NB4 (cell line): ENCODE data around the gene BLOC1S6.

Experiments
- DNase-seq: peaks from one replicate; pipeline ENCODE4 v3.0.0; 2010; ENCODE audit warnings: low read depth
- H3K4me3 ChIP-seq: one replicate; pipeline ENCODE4 v1.5.1; 2011; ENCODE audit warnings: mild to moderate bottlenecking, low read depth, low read length, moderate library complexity
- MYC ChIP-seq: IDR thresholded peaks from 2 replicates; pipeline ENCODE4 v1.6.1; 2011; ENCODE audit warnings: low read depth, low read length
- POLR2A ChIP-seq: IDR thresholded peaks from 2 replicates; pipeline ENCODE4 v1.6.1; 2011; ENCODE audit warnings: mild to moderate bottlenecking; ENCODE audit not compliant: insufficient read length; ENCODE audit errors: extremely low read depth
- TF ChIP-seq, protein P1 (sequence below): IDR thresholded peaks from one replicate; pipeline ENCODE4 v1.5.1; 2012; ENCODE audit warnings: low read depth, low read length
- TF ChIP-seq, protein P2 (sequence below): IDR thresholded peaks from 2 replicates; pipeline ENCODE4 v1.6.1; 2011; ENCODE audit warnings: low read depth, low read length

Gene BLOC1S6

GRCh38 chr15:45630917-45631691 is 43.9 kb downstream of the BLOC1S6 start:
- no peak overlapping the region for H3K4me3 ChIP-seq
- TF ChIP-seq, protein P1, sequence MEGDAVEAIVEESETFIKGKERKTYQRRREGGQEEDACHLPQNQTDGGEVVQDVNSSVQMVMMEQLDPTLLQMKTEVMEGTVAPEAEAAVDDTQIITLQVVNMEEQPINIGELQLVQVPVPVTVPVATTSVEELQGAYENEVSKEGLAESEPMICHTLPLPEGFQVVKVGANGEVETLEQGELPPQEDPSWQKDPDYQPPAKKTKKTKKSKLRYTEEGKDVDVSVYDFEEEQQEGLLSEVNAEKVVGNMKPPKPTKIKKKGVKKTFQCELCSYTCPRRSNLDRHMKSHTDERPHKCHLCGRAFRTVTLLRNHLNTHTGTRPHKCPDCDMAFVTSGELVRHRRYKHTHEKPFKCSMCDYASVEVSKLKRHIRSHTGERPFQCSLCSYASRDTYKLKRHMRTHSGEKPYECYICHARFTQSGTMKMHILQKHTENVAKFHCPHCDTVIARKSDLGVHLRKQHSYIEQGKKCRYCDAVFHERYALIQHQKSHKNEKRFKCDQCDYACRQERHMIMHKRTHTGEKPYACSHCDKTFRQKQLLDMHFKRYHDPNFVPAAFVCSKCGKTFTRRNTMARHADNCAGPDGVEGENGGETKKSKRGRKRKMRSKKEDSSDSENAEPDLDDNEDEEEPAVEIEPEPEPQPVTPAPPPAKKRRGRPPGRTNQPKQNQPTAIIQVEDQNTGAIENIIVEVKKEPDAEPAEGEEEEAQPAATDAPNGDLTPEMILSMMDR = no peak
- TF ChIP-seq POLR2A (no peak), MYC (no peak)
- TF ChIP-seq, protein P2, sequence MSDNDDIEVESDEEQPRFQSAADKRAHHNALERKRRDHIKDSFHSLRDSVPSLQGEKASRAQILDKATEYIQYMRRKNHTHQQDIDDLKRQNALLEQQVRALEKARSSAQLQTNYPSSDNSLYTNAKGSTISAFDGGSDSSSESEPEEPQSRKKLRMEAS = no peak
- DNase-seq = no peak

DNA sequence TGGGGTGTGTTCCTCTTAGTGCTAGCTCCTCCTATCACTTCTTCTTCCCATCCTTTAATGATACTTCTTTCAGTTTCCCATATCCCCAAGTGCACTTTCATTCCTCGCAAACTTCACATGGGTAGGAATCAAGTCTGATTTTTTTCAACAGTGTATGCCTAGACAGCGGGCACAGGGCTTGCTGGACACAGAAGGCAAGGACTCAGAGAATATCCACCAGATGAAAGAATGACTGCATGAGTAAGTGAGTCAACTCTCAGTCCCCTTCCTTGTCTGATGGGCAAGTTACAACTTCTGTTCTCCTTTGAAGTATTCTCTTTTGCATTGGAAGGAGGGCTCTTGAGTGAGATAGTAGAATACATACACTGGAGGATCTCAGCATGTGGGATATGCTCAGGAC is 44.6 kb downstream of the BLOC1S6 start:
- DNase-seq = no peak
- TF ChIP-seq, protein P2 = no peak
- TF ChIP-seq POLR2A (no peak), MYC (no peak)
- TF ChIP-seq, protein P1 = no peak
- no peak overlapping the region for H3K4me3 ChIP-seq

DNA sequence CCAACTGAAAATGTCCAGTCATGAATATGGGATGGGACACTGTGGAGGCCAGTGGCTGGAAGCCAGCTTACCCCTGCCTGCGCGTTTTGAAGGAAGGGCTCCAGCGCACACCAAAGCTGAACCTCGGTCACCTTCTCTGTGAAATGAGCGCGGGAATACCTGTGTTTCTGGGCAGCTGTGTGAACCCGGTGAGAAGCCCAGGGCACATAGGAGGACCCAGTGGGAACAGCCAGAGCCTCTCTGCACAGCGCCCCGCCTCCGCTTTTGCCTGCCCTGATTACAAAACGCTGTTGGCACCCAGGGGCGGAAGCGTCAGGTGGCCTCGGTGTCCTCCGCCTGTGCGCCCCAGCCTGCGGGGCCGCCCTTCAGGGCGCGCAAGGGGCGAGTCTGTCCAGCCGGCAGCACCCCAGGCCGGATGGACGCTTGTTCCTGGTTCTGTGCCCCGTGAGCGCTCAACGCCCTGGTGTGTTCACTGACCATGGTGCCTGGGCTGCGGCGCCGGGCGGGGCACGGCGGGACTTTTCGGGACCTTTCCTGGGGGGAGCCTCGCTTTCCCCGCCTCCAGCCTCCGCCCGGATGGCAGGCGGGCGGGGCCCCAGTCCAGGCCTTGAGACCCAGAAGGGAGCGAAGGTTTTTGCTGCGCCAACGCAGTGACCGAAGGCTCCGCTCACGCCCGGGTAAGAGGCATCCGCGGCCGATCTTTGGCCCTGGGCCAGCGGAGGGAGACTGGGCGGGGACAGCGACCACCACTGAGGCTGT is 47.4 kb downstream of the BLOC1S6 start, which contains the start of gene SQOR:
Gene SQOR, plus strand, starts transcription at position 598 of the 759 bp plus-strand sequence. CDS start 23,895 bp downstream, outside the sequence.
- TF ChIP-seq, protein P1 = no peak
- peak; percentile 67 for TF ChIP-seq POLR2A
- TF ChIP-seq, protein P2 = peak; percentile 47; the same call in 1 of the 2 replicates
- DNase-seq = peak; percentile 89
- peak within 1 kb of the TSS; percentile 87 for H3K4me3 ChIP-seq

- peak; percentile 11 for TF ChIP-seq POLR2A
- TF ChIP-seq MYC = peak; percentile 70
- TF ChIP-seq, protein P1 = peak; percentile 62
- TF ChIP-seq, protein P2 = peak; percentile 57
- H3K4me3 ChIP-seq = peak overlapping the region; percentile 87
- peak; percentile 78 for DNase-seq
Observed at GRCh38 chr15:45635191-45635638, 48.0 kb downstream of the BLOC1S6 start.

GRCh38 chr15:45635763-45636292 is 48.6 kb downstream of the BLOC1S6 start:
- TF ChIP-seq, protein P2 = no peak
- TF ChIP-seq, protein P1 = no peak
- TF ChIP-seq POLR2A = no peak
- no peak for TF ChIP-seq MYC
- no peak for DNase-seq
- H3K4me3 ChIP-seq = peak overlapping the region; percentile 87
